Measurements from ENCODE around the gene MDM2. TPM values are rescaled to one million over a fixed set of nuclear protein-coding genes. Genes with fewer than 3 reads are reported as not detected.

MDM2 gene
- total and polyA plus RNA-seq, 2 of the 8 experiments (the other 6 are each of a cell fraction or from before 2014, with no cell fraction given): 15.1 to 115 TPM

- Histone ChIP-seq H3K4me3 (ENCODE audit: extremely low read depth in 1 of 4, insufficient read depth in 2 of 4, low read depth in 3 of 4, low read length in 4 of 4) (no peak overlapping the region), H3K18ac (ENCODE audit: extremely low read depth, low read length) (no peak overlapping the region), H2BK15ac (ENCODE audit: low read length) (no peak overlapping the region), H2BK12ac (ENCODE audit: low read depth, low read length) (no peak overlapping the region), H4K8ac (ENCODE audit: extremely low read depth, insufficient read depth, low read length) (no peak overlapping the region), H4K5ac (ENCODE audit: insufficient read length, low read depth, low read length) (no peak overlapping the region), H3K56ac (replicated peaks; ENCODE audit: insufficient read length, low read depth, low read length) (no peak overlapping the region), H4K91ac (replicated peaks; ENCODE audit: insufficient read length, low read length) (no peak overlapping the region), H2AK5ac (ENCODE audit: low read depth, low read length) (no peak overlapping the region), H3K27me3 (replicated peaks in 1 of 4; ENCODE audit: control insufficient read depth in 3 of 4, extremely low read depth in 1 of 4, insufficient read depth in 3 of 4, low read length in 3 of 4) (no peaks in the 10 kb centered on the region), H3K14ac (ENCODE audit: insufficient read length) (no peak overlapping the region), H3K9ac (replicated peaks in 1 of 4; ENCODE audit: extremely low read depth in 1 of 4, low read depth in 3 of 4, low read length in 3 of 4) (no peak overlapping the region), H3K9me3 (ENCODE audit: insufficient read depth in 2 of 2, low read depth in 1 of 2, low read length in 1 of 2) (peaks cover 0 to 4% of the 10 kb centered on the region in 2 experiments; a peak in 1 of 4 replicates), H3K4ac (replicated peaks; ENCODE audit: insufficient read length, low read depth, low read length) (no peak overlapping the region), H3K4me1 (replicated peaks in 1 of 4; ENCODE audit: control insufficient read depth in 3 of 4, insufficient read depth in 4 of 4, low read length in 3 of 4) (no peaks in the 10 kb centered on the region), H4K20me1 (replicated peaks in 1 of 2; ENCODE audit: control insufficient read depth in 1 of 2, insufficient read depth in 2 of 2, low read length in 2 of 2) (no peaks in the 10 kb centered on the region), H2BK120ac (replicated peaks; ENCODE audit: low read depth, low read length) (no peak overlapping the region), H3K23me2 (ENCODE audit: low read depth, low read length) (no peaks in the 10 kb centered on the region), H3K23ac (ENCODE audit: insufficient read length) (no peak overlapping the region), H2BK5ac (ENCODE audit: low read depth, low read length) (no peak overlapping the region), H3K27ac (ENCODE audit: low read depth, low read length) (no peak overlapping the region), H2BK20ac (ENCODE audit: low read length) (no peak overlapping the region), H3K36me3 (ENCODE audit: control insufficient read depth in 2 of 4, insufficient read depth in 4 of 4, low read length in 3 of 4) (no peaks in the 10 kb centered on the region), H3K79me1 (ENCODE audit: low read depth, low read length) (no peaks in the 10 kb centered on the region), H3K79me2 (ENCODE audit: control insufficient read depth in 1 of 2, insufficient read depth in 2 of 2, low read length in 2 of 2) (no peaks in the 10 kb centered on the region), H3K4me2 (ENCODE audit: insufficient read depth in 1 of 2, low read depth in 2 of 2, low read length in 2 of 2) (no peak overlapping the region), H2AFZ (ENCODE audit: low read length) (no peak overlapping the region)
- FAIRE-seq: no peak
- 90% methylated on average over 4 of the region's 4 CpGs; no CpG with 5 or more reads in 1 of the 2 experiments for WGBS, 2 experiments (ENCODE audit: extremely low coverage in 1 of 2, insufficient coverage in 1 of 2, insufficient read length in 1 of 2, insufficient replicate concordance in 2 of 2, low coverage in 1 of 2, low lambda C conversion rate in 2 of 2, missing lambda C conversion rate in 1 of 2)
- CTCF ChIA-PET (ENCODE audit: partially characterized antibody): interaction anchor here (0.9 to 1.5 kb wide), 5 partner anchors 12 to 375 kb away, joined by 3 to 6 read pairs (median 4); no protein-coding TSS in a partner anchor
- no peak for DNase-seq (ENCODE audit: low read depth in 1 of 2, low spot score in 2 of 2)
- TF ChIP-seq CTBP2 (IDR thresholded peaks at IDR 0.05; ENCODE audit: borderline replicate concordance, insufficient read depth, insufficient read length, low read length) (no peak), SP4 (IDR thresholded peaks at IDR 0.05; ENCODE audit: low read length) (no peak), MAX (IDR thresholded peaks at IDR 0.05) (no peak), BRCA1 (IDR thresholded peaks at IDR 0.05; ENCODE audit: low read depth, low read length) (no peak), KDM5A (IDR thresholded peaks at IDR 0.05; ENCODE audit: low read length) (no peak), ATF3 (IDR thresholded peaks at IDR 0.05; ENCODE audit: insufficient read depth, low read depth, low read length) (no peak), POLR2AphosphoS5 (IDR thresholded peaks at IDR 0.05; ENCODE audit: low read depth, low read length) (no peak), POLR2A (IDR thresholded peaks at IDR 0.05; ENCODE audit: control extremely low read depth in 1 of 2, low read depth in 2 of 2, low read length in 2 of 2) (no peak)
- POLR2A ChIA-PET (ENCODE audit: partially characterized antibody): interaction anchor here (0.7 kb wide), 1 partner anchor 43 kb away, joined by 3 read pairs; no protein-coding TSS in a partner anchor
Observed at GRCh38 chr12:68877583-68877982, 69.6 kb downstream of the MDM2 start.

Data from H1 (cell line).